OCI-LY1 (cell line): ENCODE data around the gene NDUFB11.

Source experiments
- EZH2 ChIP-seq: fragments of 200-600 bp; sonication (generic), shearing (Covaris generic); IDR thresholded peaks from 2 replicates; pipeline ENCODE4 v1.8.0; 2017; ENCODE audit warnings: borderline replicate concordance, mixed run types, mild to moderate bottlenecking, antibody characterized with exemption, low read length, moderate library complexity, mixed read lengths
- TF ChIP-seq, protein P1 (sequence below): fragments of 200-600 bp; sonication (generic), shearing (Covaris generic); IDR thresholded peaks from 2 replicates; pipeline ENCODE4 v1.5.1; 2017; ENCODE audit warnings: mild to moderate bottlenecking, antibody characterized with exemption, low read length, moderate library complexity, mixed read lengths

DNA sequence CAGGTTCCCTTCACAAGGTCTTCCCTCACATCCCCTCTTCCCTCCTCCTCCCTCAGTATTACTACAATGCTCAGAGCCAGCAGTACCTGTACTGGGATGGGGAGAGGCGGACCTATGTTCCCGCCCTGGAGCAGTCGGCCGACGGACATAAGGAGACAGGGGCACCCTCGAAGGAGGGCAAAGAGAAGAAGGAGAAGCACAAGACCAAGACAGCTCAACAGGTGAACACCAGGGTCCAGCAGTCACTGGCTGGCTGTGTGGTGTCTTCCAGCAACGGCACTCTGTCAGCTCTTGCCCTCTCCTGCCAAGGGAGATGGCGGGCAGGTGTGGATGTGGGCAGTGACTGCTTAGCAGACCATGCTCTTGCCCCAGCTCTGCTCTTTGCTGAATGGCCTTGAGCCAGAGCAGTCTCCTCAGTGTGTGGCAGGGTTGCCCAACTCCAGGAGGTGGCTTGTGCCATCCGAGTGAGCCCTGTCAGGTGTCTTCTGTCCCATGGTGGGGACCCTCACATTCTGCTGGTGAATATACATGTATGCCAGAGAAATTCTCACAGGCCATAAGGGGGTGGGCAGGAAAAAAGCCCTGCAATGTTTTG lies 37.7 kb upstream of the NDUFB11 start:
- TF ChIP-seq, protein P1, sequence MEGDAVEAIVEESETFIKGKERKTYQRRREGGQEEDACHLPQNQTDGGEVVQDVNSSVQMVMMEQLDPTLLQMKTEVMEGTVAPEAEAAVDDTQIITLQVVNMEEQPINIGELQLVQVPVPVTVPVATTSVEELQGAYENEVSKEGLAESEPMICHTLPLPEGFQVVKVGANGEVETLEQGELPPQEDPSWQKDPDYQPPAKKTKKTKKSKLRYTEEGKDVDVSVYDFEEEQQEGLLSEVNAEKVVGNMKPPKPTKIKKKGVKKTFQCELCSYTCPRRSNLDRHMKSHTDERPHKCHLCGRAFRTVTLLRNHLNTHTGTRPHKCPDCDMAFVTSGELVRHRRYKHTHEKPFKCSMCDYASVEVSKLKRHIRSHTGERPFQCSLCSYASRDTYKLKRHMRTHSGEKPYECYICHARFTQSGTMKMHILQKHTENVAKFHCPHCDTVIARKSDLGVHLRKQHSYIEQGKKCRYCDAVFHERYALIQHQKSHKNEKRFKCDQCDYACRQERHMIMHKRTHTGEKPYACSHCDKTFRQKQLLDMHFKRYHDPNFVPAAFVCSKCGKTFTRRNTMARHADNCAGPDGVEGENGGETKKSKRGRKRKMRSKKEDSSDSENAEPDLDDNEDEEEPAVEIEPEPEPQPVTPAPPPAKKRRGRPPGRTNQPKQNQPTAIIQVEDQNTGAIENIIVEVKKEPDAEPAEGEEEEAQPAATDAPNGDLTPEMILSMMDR, result no peak
- TF ChIP-seq EZH2, result no peak
